Stomach (tissue), 4 donors: ENCODE data around the gene RPL21.

Source experiments
- CTCF ChIP-seq, 7 experiments: fragments of 450-650 bp in 4 of 7; fragments of 200-600 bp in 3 of 7; sonication (generic) in 3 of 7; IDR thresholded peaks; one replicate each; pipeline ENCODE4 v1.5.1; 2016 to 2019; ENCODE audit warnings: antibody characterized with exemption in 7 of 7, control low read depth in 2 of 7, mild to moderate bottlenecking in 1 of 7
- EP300 ChIP-seq: sonication (generic); formaldehyde crosslinking; IDR thresholded peaks from one replicate; pipeline ENCODE4 v1.6.1; 2017; ENCODE audit warnings: antibody characterized with exemption
- POLR2A ChIP-seq, 4 donors: fragments of 450-650 bp; IDR thresholded peaks; one replicate each; pipeline ENCODE4 v1.6.1; 2016; ENCODE audit warnings: antibody characterized with exemption in 4 of 4, control low read depth in 2 of 4, mild to moderate bottlenecking in 1 of 4, moderate library complexity in 1 of 4
- POLR2AphosphoS5 ChIP-seq, 3 donors: sonication (generic); formaldehyde crosslinking; IDR thresholded peaks; one replicate each; pipeline ENCODE4 v1.6.1; 2016; ENCODE audit warnings: antibody characterized with exemption in 3 of 3

- TF ChIP-seq CTCF (IDR thresholded peaks at IDR 0.05): no peak
- no peak for TF ChIP-seq EP300
- TF ChIP-seq POLR2A (IDR thresholded peaks at IDR 0.05): no peak
- TF ChIP-seq POLR2AphosphoS5 (IDR thresholded peaks at IDR 0.05): no peak
Measured at GRCh38 chr13:27228131-27228530, 23.2 kb upstream of the RPL21 start.
